HG02884 (cell line): ENCODE results near the gene PIR.
A peak's percentile ranks its signal among the peaks of the same experiment; 100 is the strongest.

ENCODE experiments used
- ATAC-seq: cut with Tn5 transposase; IDR thresholded peaks from one replicate; pipeline ENCODE4 v1.9.1; 2021; ENCODE audit warnings: mild to moderate bottlenecking, moderate library complexity; ENCODE audit not compliant: unreplicated experiment

PIR gene

DNA sequence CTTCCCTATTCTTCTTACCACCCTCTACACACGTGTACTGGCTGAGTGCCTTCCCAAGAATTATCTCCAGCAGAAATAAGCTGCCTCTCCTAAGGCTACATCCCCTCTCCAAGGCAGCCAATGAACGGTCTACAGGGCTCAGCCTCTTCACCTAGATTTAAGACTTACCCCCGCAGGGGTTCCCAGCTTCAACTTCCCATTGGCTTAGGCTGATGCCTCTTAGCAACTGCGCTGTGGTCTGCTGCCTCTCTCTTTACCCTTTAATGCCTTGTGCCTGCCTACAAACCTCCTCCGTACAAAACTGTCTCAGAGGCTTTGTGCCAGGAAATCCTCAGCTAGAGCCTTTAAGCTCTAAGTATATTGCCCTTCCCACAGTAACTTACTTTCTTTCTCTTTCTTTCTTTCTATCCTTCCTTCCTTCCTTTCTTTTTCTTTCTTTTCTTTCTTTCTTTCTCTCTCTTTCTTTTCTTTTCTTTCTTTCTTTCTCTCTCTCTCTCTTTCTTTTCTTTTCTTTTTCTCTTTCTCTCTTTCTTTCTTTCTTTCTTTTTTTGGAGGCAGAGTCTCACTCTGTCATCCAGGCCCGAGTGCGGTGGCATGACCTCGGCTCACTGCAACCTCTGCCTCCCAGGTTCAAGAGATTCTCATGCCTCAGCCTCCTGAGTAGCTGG is 142.7 kb downstream of the PIR start:
- no peak for ATAC-seq

DNA sequence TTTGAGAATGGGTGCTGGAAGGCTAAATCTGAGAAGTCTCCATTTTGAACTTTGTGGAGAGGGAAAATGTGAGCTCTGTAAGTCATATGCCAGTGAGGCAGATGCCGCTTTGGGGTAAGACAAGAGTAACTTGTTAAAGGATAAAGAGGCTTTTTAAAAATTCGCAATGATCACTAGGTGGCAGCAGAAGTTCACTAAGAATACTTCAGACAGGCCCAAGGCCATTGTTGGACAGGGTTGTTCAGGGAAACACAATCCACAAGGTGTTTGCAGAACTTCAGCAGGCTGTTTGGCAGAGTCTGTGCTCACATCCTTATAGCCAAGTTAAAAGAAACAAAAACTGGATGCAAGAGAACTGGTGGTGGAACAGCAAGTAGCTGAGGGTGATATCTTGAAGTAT is 144.1 kb downstream of the PIR start:
- no peak for ATAC-seq

DNA sequence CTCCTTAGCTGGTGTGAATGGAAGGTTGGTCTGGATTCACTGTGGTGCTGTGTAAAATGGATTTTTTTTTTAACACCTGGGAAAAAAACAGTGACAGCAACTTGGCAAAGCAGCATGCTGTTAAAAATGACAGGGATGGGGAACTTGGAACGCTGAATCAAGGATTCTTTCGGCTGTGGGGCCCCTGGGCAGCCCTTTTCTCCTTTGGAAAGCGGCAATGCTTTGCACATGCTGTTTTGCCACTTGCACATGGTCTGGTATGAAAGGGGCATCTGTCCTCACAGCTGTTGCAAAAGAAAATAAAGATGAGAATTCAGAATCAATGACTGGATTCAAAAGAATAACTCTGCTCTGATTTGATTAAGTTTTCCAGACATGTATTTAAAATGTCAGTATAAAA is 147.2 kb downstream of the PIR start:
- no peak for ATAC-seq

DNA sequence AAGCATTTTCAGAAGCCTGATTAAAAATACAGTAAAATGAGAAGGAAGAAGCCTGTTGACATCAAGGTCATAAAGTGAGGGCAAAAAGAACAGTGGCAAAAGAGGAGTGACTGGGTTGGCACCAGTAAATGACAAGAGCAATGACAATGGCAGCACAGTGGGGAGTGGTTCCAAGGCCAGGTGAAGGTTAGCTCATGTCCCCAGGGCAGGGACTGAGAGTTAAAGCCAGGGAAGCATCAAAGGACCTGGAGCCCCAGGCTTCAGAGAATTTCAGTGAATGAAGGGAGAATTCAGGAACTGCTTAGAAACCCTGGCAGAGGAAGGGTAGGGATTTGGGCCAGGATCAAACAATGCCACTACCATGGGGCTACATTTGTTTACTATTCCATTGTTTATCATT is 149.0 kb downstream of the PIR start:
- ATAC-seq, result no peak

DNA sequence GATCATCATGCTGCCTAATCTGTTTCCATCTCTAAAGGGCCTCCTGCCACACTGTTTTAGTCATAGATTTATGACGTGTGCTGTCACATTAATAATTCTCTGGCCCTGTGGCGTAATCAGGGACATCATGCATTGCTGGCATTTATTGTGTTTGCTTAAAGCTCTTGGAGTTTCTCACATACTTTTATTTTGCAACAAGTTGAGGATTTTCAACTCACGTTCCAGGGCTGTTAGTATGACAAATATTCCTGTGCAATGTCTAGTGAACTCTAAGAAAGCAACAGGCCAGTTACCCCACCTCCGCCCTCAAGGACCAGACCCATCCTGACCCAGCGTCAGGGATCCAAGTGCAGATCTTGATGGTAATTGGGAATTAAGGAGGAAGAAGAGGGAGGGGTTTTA is 150.1 kb downstream of the PIR start:
- no peak for ATAC-seq

DNA sequence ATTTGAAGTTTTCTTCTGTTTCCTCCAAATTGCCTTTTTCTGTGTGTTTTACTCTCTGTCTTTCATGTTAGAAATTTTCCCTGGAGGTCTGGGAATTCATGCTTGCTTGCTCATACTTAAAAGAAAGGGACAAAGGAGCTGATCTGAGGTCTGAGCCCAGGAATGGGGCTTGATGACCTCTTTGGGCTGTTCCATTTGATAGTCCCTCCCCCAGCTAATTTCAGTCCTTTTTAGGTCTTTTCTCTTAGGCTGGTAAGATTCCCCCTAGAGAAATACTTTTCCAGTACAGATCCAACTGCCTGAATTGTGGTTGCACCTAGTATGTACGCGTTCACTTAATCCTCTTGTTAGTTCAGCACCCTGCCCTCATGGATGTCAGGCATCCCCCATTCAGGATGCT is 152.3 kb downstream of the PIR start:
- ATAC-seq, result no peak

DNA sequence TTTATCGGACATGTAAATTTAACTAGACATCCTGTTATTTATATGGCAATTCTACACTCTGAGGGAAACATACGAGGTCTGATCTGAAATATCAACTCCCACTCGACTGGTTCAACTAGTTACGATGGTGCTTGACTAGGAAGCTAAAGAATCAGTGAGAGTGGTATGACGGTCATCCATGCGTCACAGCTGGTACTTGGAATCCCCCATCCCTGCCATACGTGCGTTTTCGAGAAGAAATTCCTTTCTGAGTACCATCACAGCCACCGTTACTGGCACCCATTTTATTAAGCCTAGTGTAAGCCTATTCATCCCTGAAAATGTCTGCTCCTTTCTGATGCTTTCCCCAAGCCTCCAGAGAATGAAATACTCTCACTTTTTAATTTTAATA is 157.1 kb downstream of the PIR start:
- ATAC-seq, result no peak

DNA sequence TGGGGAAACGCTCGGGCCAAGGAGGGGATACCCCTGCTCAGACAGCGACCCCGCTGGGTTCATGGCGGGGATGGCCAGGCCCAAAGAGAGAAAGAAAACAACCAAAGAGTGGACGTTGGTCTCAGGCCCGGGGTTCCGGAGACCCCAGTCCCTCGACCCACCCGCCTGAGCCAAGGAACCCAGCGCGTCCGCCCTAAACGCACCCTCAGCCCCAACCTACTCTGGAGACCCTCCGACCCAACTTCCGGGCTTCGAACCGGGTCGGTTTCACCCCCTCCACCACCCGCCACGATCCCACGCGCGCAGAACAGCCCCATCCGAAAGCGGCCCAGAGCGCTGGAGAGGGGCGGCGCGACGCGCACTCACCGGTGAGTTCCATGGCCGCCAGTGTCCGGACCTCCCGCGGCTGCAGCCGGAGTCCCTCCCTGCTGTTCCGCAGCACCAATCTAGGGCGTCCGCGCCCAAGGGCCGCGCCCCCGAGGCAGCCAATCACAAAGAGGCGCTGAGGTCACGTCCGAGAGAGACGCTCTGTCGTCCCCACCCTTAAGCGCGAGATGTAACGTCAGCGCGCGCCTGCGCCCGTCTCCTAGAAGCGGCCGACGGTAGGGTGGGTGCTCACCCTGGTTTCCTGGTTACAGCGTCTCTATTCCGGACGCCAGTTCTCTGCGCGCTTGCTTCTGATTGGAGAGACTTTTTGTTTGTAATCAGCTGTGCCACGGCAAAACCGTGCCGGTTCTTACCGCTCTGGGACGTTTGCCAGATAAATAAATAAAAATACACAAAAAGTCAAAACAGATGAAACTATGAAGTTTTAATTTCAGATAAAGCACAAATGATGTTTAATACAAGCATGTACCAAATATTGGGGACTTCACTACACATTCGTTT is 157.8 kb downstream of the PIR start, which contains the start of gene PIGA:
Gene PIGA (minus strand): TSS at position 389 of the 888 bp plus-strand sequence. CDS start 3,593 bp downstream, outside the sequence.
- peak; percentile 99 for ATAC-seq
